T47D (cell line): ENCODE data around the gene LLGL1.
A peak's percentile ranks its signal among the peaks of the same experiment; 100 is the strongest.
"Not testable (repeated sequence)": the region's sequence is repeated elsewhere in the genome, so short reads cannot be mapped to it uniquely, and the experiment has no call there.

Source experiments
- DNase-seq, 2 experiments: peaks; one replicate each; pipeline versions ENCODE4 v3.0.0 to v3.0.0-alpha.2; 2011 to 2012; ENCODE audit warnings: low read depth in 1 of 2, low spot score in 1 of 2
- JUND ChIP-seq: IDR thresholded peaks from 2 replicates; pipeline ENCODE4 v1.6.1; 2012; ENCODE audit warnings: low read depth
- in situ Hi-C: cut with HindIII; loops from 2 replicates; pipeline ENCODE4 v1.10.0; 2016; ENCODE audit warnings: low sequenced_read_pairs, low pct_unique_long_range_greater_than_20kb

LLGL1 gene

GRCh38 chr17:18201108-18201507, 24.3 kb upstream of the LLGL1 start:
- TF ChIP-seq JUND = no peak
- DNase-seq = no peak
- in situ Hi-C loops = no loop called here

- in situ Hi-C loops = no loop called here
- DNase-seq = no peak
- TF ChIP-seq JUND = no peak
Measured at GRCh38 chr17:18203308-18203707, 22.1 kb upstream of the LLGL1 start.

- in situ Hi-C loops = no loop called here
- TF ChIP-seq JUND = no peak
- no peak for DNase-seq
Measured at GRCh38 chr17:18205861-18206260, 19.6 kb upstream of the LLGL1 start.

GRCh38 chr17:18206962-18207361, 18.5 kb upstream of the LLGL1 start:
- no peak for TF ChIP-seq JUND
- in situ Hi-C loops = no loop called here
- no peak for DNase-seq

- in situ Hi-C loops = no loop called here
- TF ChIP-seq JUND = no peak
- DNase-seq = no peak
Measured at GRCh38 chr17:18208092-18208491, 17.3 kb upstream of the LLGL1 start.

GRCh38 chr17:18213666-18214270, 11.7 kb upstream of the LLGL1 start:
- no peak for DNase-seq
- no peak for TF ChIP-seq JUND
- in situ Hi-C loops = no loop called here

- in situ Hi-C loops, DNase-seq: not testable (repeated sequence)
Measured at GRCh38 chr17:18216906-18217305, 8.5 kb upstream of the LLGL1 start.

- no peak for TF ChIP-seq JUND
- in situ Hi-C loops = no loop called here
- peak; percentile 62 to 70 for DNase-seq
Measured at GRCh38 chr17:18217412-18218015, 7.9 kb upstream of the LLGL1 start.

- no peak for TF ChIP-seq JUND
- in situ Hi-C loops = no loop called here
- DNase-seq = no peak
Measured at GRCh38 chr17:18218756-18219415, 6.5 kb upstream of the LLGL1 start.

- DNase-seq = no peak
- in situ Hi-C loops = no loop called here
- no peak for TF ChIP-seq JUND
Measured at GRCh38 chr17:18224053-18224386, 1.4 kb upstream of the LLGL1 start.

GRCh38 chr17:18224387-18225120, 881 bp upstream of the LLGL1 start:
- TF ChIP-seq JUND = no peak
- no peak for DNase-seq
- in situ Hi-C loops = no loop called here

- no peak for DNase-seq
- no peak for TF ChIP-seq JUND
- in situ Hi-C loops = no loop called here
Measured at GRCh38 chr17:18225642-18226283, 328 bp downstream of the LLGL1 start.
